Endothelial cell of umbilical vein (primary cell): ENCODE data around the gene MMP11. TPM values are rescaled to one million over a fixed set of nuclear protein-coding genes. Genes with fewer than 3 reads are reported as not detected.

Experiments
- BruUV-seq: library from RNA; stranded (reverse); fragments of 400-500 nt; replicated peaks from 2 replicates; lab custom pipeline; 2021; lab: Mats Ljungman, UMichigan
- CTCF ChIA-PET: fragments of 300-600, 350-600 bp; sonication (Branson Sonifier 250); formaldehyde crosslinking; loops from one replicate; lab custom pipeline; 2021; ENCODE audit warnings: antibody characterized with exemption, inconsistent platforms; lab: Charles Lee
- POLR2A ChIA-PET: fragments of 300-600, 350-600 bp; sonication (Branson Sonifier 250); formaldehyde crosslinking; loops from one replicate; lab custom pipeline; 2021; ENCODE audit warnings: antibody characterized with exemption, inconsistent platforms; lab: Charles Lee
- DNase-seq: peaks from one replicate; pipeline ENCODE4 v3.0.0-alpha.2; 2011; ENCODE audit warnings: low read depth, low spot score
- FAIRE-seq: peaks from 2 replicates; lab custom pipeline; 2011; peaks lifted over from hg19 to GRCh38; lab: Jason Lieb, UNC
- H2AFZ ChIP-seq: 2 replicates; pipeline ENCODE4 v1.6.0; 2012; ENCODE audit warnings: low read depth, low read length, control low read depth, inconsistent platforms
- H3K27ac ChIP-seq: 2 replicates; pipeline ENCODE4 v1.5.1; 2011; ENCODE audit warnings: low read depth, mild to moderate bottlenecking, control low read depth, low read length, moderate library complexity; ENCODE audit not compliant: insufficient read depth
- H3K27me3 ChIP-seq, 2 experiments: 2 replicates each; pipeline versions ENCODE4 v1.6.0 to v1.6.1; 2011; ENCODE audit warnings: low read length in 2 of 2, mixed read lengths in 1 of 2; ENCODE audit not compliant: control insufficient read depth in 2 of 2, insufficient read depth in 2 of 2
- H3K36me3 ChIP-seq, 2 experiments: 2 replicates in 1 of 2; 3 replicates in 1 of 2; pipeline ENCODE4 v1.5.1; 2011; ENCODE audit warnings: low read length in 2 of 2, mild to moderate bottlenecking in 1 of 2, moderate library complexity in 1 of 2; ENCODE audit not compliant: control insufficient read depth in 2 of 2, insufficient read depth in 2 of 2; ENCODE audit errors: extremely low read depth in 1 of 2
- H3K4me1 ChIP-seq: 3 replicates; pipeline ENCODE4 v1.5.1; 2011; ENCODE audit warnings: mild to moderate bottlenecking, low read length; ENCODE audit not compliant: control insufficient read depth, insufficient read depth; ENCODE audit errors: extremely low read depth
- H3K4me2 ChIP-seq: 2 replicates; pipeline ENCODE4 v1.6.1; 2011; ENCODE audit warnings: low read length, control low read depth, mixed read lengths; ENCODE audit not compliant: insufficient read depth
- H3K4me3 ChIP-seq, 3 experiments: fragments of 200-600 bp in 1 of 3; sonication (generic), shearing (Covaris generic) in 1 of 3; replicated peaks in 1 of 3; 2 replicates each; pipeline ENCODE4 v1.5.1; 2011 to 2016; ENCODE audit warnings: control low read depth in 3 of 3, low read length in 3 of 3, mild to moderate bottlenecking in 2 of 3, inconsistent platforms in 1 of 3, low read depth in 1 of 3, moderate library complexity in 1 of 3; ENCODE audit not compliant: insufficient read depth in 1 of 3
- H3K79me2 ChIP-seq: 2 replicates; pipeline ENCODE4 v1.6.0; 2012; ENCODE audit warnings: low read length, inconsistent platforms; ENCODE audit not compliant: control insufficient read depth, insufficient read depth
- H3K9ac ChIP-seq: replicated peaks from 2 replicates; pipeline ENCODE3; 2011; ENCODE audit warnings: low read length, control low read depth; ENCODE audit not compliant: insufficient read depth; ENCODE audit errors: extremely low read depth
- H3K9me1 ChIP-seq: replicated peaks from 3 replicates; pipeline ENCODE4 v1.6.0; 2011; ENCODE audit warnings: mild to moderate bottlenecking, low read length; ENCODE audit not compliant: control insufficient read depth, insufficient read depth; ENCODE audit errors: extremely low read depth
- H3K9me3 ChIP-seq: replicated peaks from 2 replicates; pipeline ENCODE4 v1.5.1; 2012; ENCODE audit warnings: low read length, inconsistent platforms; ENCODE audit not compliant: control insufficient read depth, insufficient read depth
- H4K20me1 ChIP-seq: replicated peaks from 2 replicates; pipeline ENCODE3; 2011; ENCODE audit warnings: mild to moderate bottlenecking, low read length; ENCODE audit not compliant: control insufficient read depth, insufficient read depth; ENCODE audit errors: extremely low read depth
- EZH2 ChIP-seq: IDR thresholded peaks from 2 replicates; pipeline ENCODE4 v1.6.1; 2012; ENCODE audit warnings: borderline replicate concordance, low read depth, mild to moderate bottlenecking, moderate library complexity, low read length, inconsistent platforms; ENCODE audit not compliant: severe bottlenecking
- FOS ChIP-seq: IDR thresholded peaks from 2 replicates; pipeline ENCODE4 v1.6.1; 2011; ENCODE audit warnings: mild to moderate bottlenecking, low read length, moderate library complexity, borderline replicate concordance; ENCODE audit not compliant: insufficient read depth
- GATA2 ChIP-seq: IDR thresholded peaks from 2 replicates; pipeline ENCODE4 v1.7.0; 2011; ENCODE audit warnings: low read depth, mild to moderate bottlenecking, moderate library complexity, mixed read lengths, low read length; ENCODE audit not compliant: insufficient read length, insufficient read depth
- JUN ChIP-seq: IDR thresholded peaks from 2 replicates; pipeline ENCODE4 v1.6.1; 2011; ENCODE audit warnings: borderline replicate concordance, low read depth; ENCODE audit not compliant: insufficient read length, insufficient read depth
- MYC ChIP-seq: IDR thresholded peaks from one replicate; pipeline ENCODE4 v1.6.1; 2011; ENCODE audit warnings: mild to moderate bottlenecking, low read depth, low read length
- POLR2A ChIP-seq: IDR thresholded peaks from 2 replicates; pipeline ENCODE4 v1.6.1; 2012; ENCODE audit warnings: low read depth, mild to moderate bottlenecking, control low read depth, low read length
- POLR2AphosphoS5 ChIP-seq: IDR thresholded peaks from 2 replicates; pipeline ENCODE4 v1.6.1; 2012; ENCODE audit warnings: low read depth, mild to moderate bottlenecking, control low read depth, low read length, moderate library complexity; ENCODE audit not compliant: insufficient read depth
- dilution Hi-C: fragments of 300-500 bp; cut with MboI; formaldehyde crosslinking; loops from one replicate; pipeline ENCODE4 v1.15.0; 2019; ENCODE audit warnings: low sequenced_read_pairs; ENCODE audit not compliant: extremely low pct_ligation_motif_present
- intact Hi-C: fragments of 100-400 bp; cut with micrococcal nuclease; formaldehyde crosslinking; loops from one replicate; pipeline ENCODE4 v1.10.0; 2022
- polyA plus RNA-seq, 4 experiments: library from polyadenylated mRNA; depleted of rRNA in 3 of 4; stranded (reverse) in 3 of 4; unstranded in 1 of 4; fragments of >200 nt; gene quantifications; 2 replicates each; pipeline versions ENCODE4 v1.2.1 to v1.2.3, GENCODE V29; 2011 to 2012; ENCODE audit warnings: missing spikeins in 1 of 4
- total RNA-seq: library from RNA; stranded (reverse); gene quantifications from 2 replicates; pipeline ENCODE4 v1.2.3, GENCODE V29; 2021
- TF ChIP-seq, protein P1 (sequence below), 2 donors: IDR thresholded peaks; 1 replicate in 1 of 2; 2 replicates in 1 of 2; pipeline ENCODE4 v1.5.1; 2011; ENCODE audit warnings: low read length in 2 of 2, mild to moderate bottlenecking in 2 of 2, moderate library complexity in 2 of 2, control low read depth in 1 of 2, inconsistent platforms in 1 of 2, low read depth in 1 of 2; ENCODE audit not compliant: insufficient read depth in 1 of 2; ENCODE audit errors: extremely low read depth in 1 of 2
- TF ChIP-seq, protein P2 (sequence below): IDR thresholded peaks from 2 replicates; pipeline ENCODE4 v1.6.1; 2011; ENCODE audit not compliant: insufficient read depth, insufficient read length

MMP11 gene
- total and polyA plus RNA-seq, 2 donors (not counting 3 experiments of a cell fraction or from before 2014, with no cell fraction given): 10.3 to 16.9 TPM

DNA sequence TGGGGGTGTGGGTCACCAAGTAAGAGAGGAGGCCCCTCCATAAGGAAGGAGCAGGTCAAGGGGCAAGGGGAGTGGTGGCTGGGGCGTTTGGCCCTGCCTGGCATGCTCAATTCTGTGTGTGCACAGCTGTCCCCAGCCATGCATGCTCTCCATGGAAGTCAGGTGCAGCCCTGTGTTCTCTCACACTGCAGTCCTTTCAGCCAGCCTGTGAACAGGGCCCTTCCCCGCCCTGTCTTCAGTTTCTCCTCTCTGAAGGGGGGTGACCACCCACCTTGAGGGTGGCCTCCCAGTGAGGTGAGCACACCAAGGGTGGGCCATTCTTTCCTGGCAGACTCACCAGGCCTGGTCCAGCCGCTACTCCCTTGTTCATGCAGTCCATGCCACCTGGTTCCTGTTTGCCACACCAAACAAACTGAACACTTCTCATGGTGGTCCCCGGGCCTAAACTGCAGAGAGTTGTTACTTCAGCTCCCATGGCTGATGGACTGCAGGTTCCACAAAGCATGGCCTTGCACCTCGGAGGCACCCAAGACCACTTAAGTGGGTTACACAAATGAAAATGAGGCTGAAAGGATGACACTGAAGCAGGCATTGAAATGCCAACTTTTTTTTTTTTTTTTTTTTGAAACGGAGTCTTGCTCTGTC is 3.2 kb upstream of the MMP11 start:
- no peaks in the 10 kb centered on the region for H3K27me3 ChIP-seq
- intact Hi-C loops (loop anchor here (2.0 to 5.0 kb wide), 2 partner anchors 19 to 227 kb away; partner anchors contain the start of gene ZNF70), dilution Hi-C loops (no loop called here)
- H2AFZ ChIP-seq: no peak overlapping the region
- no peaks in the 10 kb centered on the region for H4K20me1 ChIP-seq
- no peak overlapping the region for H3K9ac ChIP-seq
- FAIRE-seq: no peak
- H3K4me1 ChIP-seq: peaks cover 19% of the 10 kb centered on the region
- no peak for TF ChIP-seq GATA2
- TF ChIP-seq, protein P1, sequence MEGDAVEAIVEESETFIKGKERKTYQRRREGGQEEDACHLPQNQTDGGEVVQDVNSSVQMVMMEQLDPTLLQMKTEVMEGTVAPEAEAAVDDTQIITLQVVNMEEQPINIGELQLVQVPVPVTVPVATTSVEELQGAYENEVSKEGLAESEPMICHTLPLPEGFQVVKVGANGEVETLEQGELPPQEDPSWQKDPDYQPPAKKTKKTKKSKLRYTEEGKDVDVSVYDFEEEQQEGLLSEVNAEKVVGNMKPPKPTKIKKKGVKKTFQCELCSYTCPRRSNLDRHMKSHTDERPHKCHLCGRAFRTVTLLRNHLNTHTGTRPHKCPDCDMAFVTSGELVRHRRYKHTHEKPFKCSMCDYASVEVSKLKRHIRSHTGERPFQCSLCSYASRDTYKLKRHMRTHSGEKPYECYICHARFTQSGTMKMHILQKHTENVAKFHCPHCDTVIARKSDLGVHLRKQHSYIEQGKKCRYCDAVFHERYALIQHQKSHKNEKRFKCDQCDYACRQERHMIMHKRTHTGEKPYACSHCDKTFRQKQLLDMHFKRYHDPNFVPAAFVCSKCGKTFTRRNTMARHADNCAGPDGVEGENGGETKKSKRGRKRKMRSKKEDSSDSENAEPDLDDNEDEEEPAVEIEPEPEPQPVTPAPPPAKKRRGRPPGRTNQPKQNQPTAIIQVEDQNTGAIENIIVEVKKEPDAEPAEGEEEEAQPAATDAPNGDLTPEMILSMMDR (IDR thresholded peaks at IDR 0.05; ENCODE audit: extremely low read depth in 1 of 2, insufficient read depth in 1 of 2, low read depth in 1 of 2, low read length in 2 of 2): no peak
- TF ChIP-seq EZH2: no peak
- TF ChIP-seq, protein P2, sequence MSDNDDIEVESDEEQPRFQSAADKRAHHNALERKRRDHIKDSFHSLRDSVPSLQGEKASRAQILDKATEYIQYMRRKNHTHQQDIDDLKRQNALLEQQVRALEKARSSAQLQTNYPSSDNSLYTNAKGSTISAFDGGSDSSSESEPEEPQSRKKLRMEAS: no peak
- TF ChIP-seq JUN: no peak
- no peak for TF ChIP-seq POLR2A
- no peak for TF ChIP-seq MYC
- TF ChIP-seq POLR2AphosphoS5: no peak
- no peak for TF ChIP-seq FOS
- H3K4me2 ChIP-seq: no peak overlapping the region
- no TSS peak for BruUV-seq
- H3K9me1 ChIP-seq: no peaks in the 10 kb centered on the region
- CTCF ChIA-PET: interaction anchor here (0.7 to 4.6 kb wide), 5 partner anchors 16 to 80 kb away, joined by 3 to 63 read pairs (median 3); no protein-coding TSS in a partner anchor
- POLR2A ChIA-PET: no interaction called here
- H3K27ac ChIP-seq: no peak overlapping the region
- no peaks in the 10 kb centered on the region for H3K9me3 ChIP-seq
- H3K4me3 ChIP-seq: no peak overlapping the region
- peaks cover 2% of the 10 kb centered on the region for H3K79me2 ChIP-seq
- peaks cover 0 to 3% of the 10 kb centered on the region in 2 experiments for H3K36me3 ChIP-seq
- DNase-seq: no peak
